A549 treated with ZK216348 at 1 μM for 4 hours (cell line): ENCODE measurements around the gene PPFIA4. TPM values are rescaled to one million over a fixed set of nuclear protein-coding genes. Genes with fewer than 3 reads are reported as not detected.

Experiments
- total RNA-seq: library from RNA; stranded (reverse); fragments of 200-300 nt; extraction: Qiagen RNA extraction; gene quantifications from 5 replicates; pipeline ENCODE4 v1.2.3, GENCODE V29; 2022; ENCODE audit warnings: low read depth

The PPFIA4 gene
- total RNA-seq = 0.38 to 1.4 TPM (median 0.64 TPM) in 5 replicates

GRCh38 chr1:203026031-203026665 lies at the start of gene PPFIA4:
Gene PPFIA4 (plus strand): TSS chr1:203026491. CDS start chr1:203039009, 12,518 bp downstream.

DNA sequence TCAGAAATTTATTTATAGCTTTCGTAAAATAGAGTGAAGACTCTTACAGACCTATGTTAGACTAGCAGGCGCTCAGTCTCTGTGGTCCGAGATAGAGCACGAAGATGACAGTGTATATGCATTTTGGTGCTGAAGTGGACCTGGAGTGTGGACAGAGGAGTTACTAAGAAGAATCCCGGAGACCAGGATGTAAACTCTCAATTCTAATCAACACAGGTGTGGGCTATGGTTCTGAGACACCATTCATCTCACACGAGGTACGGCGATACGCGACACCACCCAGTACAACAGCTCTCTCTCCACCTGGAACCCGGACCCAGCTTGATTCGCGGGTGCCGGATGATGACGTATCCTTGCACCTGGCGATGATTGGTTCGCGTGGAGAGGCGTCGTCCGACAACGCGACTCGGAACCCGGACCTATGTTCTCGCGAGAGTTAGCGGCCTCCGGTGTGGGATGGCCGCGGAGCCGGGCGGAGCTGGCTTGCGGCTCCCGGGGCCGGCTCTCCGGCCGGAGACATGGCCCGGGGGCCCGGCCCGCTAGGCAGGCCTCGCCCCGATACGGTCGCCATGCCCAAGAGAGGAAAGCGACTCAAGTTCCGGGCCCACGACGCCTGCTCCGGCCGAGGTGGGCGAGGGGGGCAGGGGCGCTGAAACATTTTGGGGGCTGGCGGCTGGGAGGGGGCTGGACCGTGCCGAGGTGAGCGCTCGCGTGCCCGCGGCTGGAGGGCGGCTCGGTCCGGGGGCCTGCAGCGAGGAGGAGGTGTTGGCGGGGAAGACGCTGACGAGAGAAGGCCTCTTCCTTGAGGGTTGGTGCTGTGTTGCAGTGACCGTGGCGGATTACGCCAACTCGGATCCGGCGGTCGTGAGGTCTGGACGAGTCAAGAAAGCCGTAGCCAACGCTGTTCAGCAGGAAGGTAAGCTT lies 19.1 kb upstream of the PPFIA4 start, which contains the start of gene TMEM183A:
Gene TMEM183A, plus strand, starts transcription at position 427 of the 924 bp plus-strand sequence. Its CDS starts 92 bp downstream, at position 519.

GRCh38 chr1:203085528-203086406 lies 59.5 kb downstream of the PPFIA4 start, which contains the start of gene MYOG:
Gene MYOG (minus strand): TSS chr1:203086012. CDS start chr1:203085961, 51 bp downstream.

GRCh38 chr1:203127666-203128430 lies 101.6 kb downstream of the PPFIA4 start, which contains the start of gene ADORA1:
Gene ADORA1 (plus strand): TSS chr1:203127726. CDS start chr1:203128842, 1,116 bp downstream.

Other genes starting within 250 kb of the PPFIA4 start
- gene KDM5B, start 218.1 kb upstream of the PPFIA4 start, total RNA-seq = 13.2 to 19.7 TPM (median 16.2 TPM) in 5 replicates
- 1.4 to 5.4 TPM (median 4.3 TPM) in 5 replicates for gene PCAT6, start 215.5 kb upstream of the PPFIA4 start, total RNA-seq
- gene RABIF, start 137.3 kb upstream of the PPFIA4 start, total RNA-seq = 14.4 to 15.3 TPM (median 14.7 TPM) in 5 replicates
- gene KLHL12, start 99.3 kb upstream of the PPFIA4 start, total RNA-seq = 16.2 to 20.9 TPM (median 16.9 TPM) in 5 replicates
- gene ADIPOR1, start 68.2 kb upstream of the PPFIA4 start, total RNA-seq = 57.1 to 68.6 TPM (median 64.9 TPM) in 5 replicates
- 19.0 to 24.1 TPM (median 21.3 TPM) in 5 replicates for gene CYB5R1, start 59.2 kb upstream of the PPFIA4 start, total RNA-seq
- 44.1 to 50.0 TPM (median 47.1 TPM) in 5 replicates for gene TMEM183A, start 19.1 kb upstream of the PPFIA4 start, total RNA-seq
- not detected in 5 replicates for gene MYOG, start 59.5 kb downstream of the PPFIA4 start, total RNA-seq
- gene ADORA1, start 101.2 kb downstream of the PPFIA4 start, total RNA-seq = 0.27 to 1.6 TPM (median 1.0 TPM) in 5 replicates
- gene MYBPH, start 149.3 kb downstream of the PPFIA4 start, total RNA-seq = not detected in 5 replicates
- gene CHI3L1, start 160.2 kb downstream of the PPFIA4 start, total RNA-seq = 0.18 TPM in 1 of 5 replicates, not detected in the others
- not detected in 5 replicates for gene CHIT1, start 203.2 kb downstream of the PPFIA4 start, total RNA-seq